Neural progenitor cell (in vitro differentiated cells): ENCODE results near the gene SAMD13.

ENCODE experiments used
- EZH2phosphoT487 ChIP-seq: fragments of 200-600 bp; sonication (generic); IDR thresholded peaks from 2 replicates; pipeline ENCODE4 v1.6.1; 2017; ENCODE audit warnings: antibody characterized with exemption
- TF ChIP-seq, protein P1 (sequence below): fragments of 200-600 bp; sonication (generic); IDR thresholded peaks from 2 replicates; pipeline ENCODE4 v1.5.1; 2017; ENCODE audit warnings: antibody characterized with exemption, mild to moderate bottlenecking

DNA sequence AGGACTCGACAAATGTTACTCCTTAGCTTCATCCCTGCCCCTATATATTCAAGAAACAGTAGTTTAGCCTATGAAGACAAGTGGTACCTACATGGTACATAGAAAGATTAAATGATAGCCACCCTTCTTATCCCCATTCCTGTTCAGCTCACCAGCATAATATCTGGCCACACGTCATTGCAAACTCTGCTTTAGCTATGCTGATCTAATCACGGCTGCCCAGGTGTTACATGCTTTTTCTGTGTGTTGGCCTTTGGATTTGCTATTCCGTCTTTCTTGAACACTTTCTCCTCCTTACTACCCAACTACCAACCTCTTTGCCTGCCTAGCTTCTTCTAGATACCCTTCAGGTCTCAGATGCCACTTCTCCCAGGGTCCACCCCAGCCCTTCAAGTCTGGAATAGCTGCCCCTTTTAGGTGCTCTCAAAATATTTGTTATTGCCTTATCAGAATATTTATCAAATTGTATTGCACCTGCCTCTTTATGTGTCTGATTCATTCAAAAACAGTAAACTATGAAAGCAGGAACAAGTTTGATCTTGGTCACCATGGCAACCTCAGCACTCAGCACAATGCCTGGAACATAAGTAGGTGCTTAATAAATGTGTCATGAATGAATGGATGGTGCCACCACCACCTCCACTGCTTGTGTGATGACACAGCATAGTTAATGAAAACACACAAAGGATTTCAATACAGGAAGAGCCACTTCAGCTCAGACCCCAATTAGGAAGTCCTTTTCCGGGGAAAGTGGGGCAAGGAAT, 85.4 kb downstream of the SAMD13 start:
- no peak for TF ChIP-seq EZH2phosphoT487
- TF ChIP-seq, protein P1, sequence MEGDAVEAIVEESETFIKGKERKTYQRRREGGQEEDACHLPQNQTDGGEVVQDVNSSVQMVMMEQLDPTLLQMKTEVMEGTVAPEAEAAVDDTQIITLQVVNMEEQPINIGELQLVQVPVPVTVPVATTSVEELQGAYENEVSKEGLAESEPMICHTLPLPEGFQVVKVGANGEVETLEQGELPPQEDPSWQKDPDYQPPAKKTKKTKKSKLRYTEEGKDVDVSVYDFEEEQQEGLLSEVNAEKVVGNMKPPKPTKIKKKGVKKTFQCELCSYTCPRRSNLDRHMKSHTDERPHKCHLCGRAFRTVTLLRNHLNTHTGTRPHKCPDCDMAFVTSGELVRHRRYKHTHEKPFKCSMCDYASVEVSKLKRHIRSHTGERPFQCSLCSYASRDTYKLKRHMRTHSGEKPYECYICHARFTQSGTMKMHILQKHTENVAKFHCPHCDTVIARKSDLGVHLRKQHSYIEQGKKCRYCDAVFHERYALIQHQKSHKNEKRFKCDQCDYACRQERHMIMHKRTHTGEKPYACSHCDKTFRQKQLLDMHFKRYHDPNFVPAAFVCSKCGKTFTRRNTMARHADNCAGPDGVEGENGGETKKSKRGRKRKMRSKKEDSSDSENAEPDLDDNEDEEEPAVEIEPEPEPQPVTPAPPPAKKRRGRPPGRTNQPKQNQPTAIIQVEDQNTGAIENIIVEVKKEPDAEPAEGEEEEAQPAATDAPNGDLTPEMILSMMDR = no peak
